GM19025 (cell line): Measurements from ENCODE around the gene COL4A1.
A peak's percentile ranks its signal among the peaks of the same experiment; 100 is the strongest.
"Not testable (repeated sequence)": the region's sequence is repeated elsewhere in the genome, so short reads cannot be mapped to it uniquely, and the experiment has no call there.

Experiments used
- ATAC-seq: cut with Tn5 transposase; IDR thresholded peaks from one replicate; pipeline ENCODE4 v1.9.1; 2021; ENCODE audit warnings: mild to moderate bottlenecking, low read depth, moderate library complexity; ENCODE audit not compliant: unreplicated experiment

The COL4A1 gene

DNA sequence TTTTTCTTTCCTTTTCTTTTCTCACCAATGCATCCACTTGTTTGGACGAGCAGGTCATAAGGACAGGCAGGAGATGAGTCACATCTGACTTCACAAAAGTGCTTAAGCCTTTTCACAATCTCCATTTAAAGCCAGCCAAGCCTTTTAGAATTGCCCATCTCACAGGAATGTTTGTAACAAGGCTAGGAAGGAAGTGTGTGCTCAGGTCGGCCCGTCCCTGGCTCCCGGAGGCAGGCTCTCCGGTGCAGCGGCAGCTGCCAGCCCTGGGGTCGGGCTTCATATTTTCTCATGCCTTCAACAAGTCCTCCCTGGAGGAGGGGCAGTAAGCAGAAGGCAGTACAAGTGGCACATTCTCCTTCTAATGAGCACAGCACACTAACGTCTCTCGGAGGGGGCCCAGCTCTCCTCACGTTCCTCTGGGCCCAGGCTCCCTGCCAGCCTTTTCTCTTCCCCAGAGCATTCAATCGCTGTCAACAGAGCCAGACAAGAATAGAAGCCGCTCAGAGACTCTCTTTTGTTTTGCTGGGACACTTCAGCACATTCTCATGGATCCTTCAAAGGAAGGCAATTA is 180.5 kb downstream of the COL4A1 start:
- no peak for ATAC-seq

GRCh38 chr13:110125613-110126272 is 181.2 kb downstream of the COL4A1 start:
- ATAC-seq = no peak

DNA sequence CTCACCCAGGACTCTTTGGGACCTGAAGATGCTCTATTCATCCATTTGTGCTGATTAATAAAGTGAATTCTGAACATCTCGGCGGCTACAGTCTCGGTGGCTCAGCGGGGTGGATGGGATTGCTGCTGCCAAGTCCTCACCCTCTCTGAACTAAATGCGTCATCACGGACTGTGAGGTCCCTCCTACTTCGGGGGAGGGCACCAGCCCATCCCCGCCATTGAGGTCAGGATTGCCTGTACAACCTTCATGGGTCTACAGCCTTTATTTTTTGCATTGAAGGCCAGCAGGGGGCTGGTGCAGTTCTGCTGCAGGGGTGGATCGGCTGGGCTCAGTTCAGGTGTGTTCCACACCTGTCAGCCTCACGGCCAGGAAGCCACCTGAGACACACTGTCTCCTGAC is 181.8 kb downstream of the COL4A1 start:
- no peak for ATAC-seq

- no peak for ATAC-seq
These were observed 182.6 kb downstream of the COL4A1 start for GRCh38 chr13:110124201-110124940.

DNA sequence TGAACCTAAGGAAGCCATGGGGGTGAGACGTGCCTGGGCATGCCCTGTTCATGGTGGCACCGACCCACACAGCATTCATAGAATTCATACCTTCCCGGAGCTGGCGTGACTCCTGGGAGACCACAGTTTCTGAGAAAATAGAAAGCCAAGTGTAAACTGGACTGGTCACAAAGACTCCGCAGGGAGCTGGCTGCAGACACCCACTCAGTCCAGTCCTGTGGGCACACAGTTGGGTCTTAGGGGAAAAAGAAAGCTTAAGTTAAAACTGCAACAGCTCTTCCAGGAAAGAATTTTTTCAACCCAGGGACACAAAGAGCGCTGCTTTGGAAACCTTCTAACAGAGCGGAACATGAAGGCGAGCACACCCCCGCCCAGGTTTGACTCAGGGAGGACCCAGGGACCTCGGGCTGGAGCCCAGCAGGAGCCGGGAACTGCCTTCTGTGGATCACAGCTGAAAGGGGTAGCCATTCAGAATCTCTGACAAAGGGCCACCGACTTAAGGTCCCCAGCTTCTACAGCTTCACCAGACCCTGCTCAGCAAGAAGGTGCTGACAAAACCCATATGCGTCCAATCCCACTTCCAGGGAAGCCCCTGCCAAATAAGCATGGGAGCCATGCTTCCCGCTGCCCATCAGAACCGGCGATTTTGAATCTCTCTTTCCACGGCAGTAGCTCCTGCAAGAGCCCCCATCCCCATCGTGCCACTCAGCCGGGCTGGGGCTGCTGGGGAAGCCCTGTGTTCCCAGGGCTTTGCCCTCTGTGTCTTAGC is 183.7 kb downstream of the COL4A1 start:
- no peak for ATAC-seq

GRCh38 chr13:110121422-110122083 is 185.4 kb downstream of the COL4A1 start:
- ATAC-seq = peak; percentile 49

- ATAC-seq = no peak
These were observed 186.7 kb downstream of the COL4A1 start for GRCh38 chr13:110119935-110120905.

DNA sequence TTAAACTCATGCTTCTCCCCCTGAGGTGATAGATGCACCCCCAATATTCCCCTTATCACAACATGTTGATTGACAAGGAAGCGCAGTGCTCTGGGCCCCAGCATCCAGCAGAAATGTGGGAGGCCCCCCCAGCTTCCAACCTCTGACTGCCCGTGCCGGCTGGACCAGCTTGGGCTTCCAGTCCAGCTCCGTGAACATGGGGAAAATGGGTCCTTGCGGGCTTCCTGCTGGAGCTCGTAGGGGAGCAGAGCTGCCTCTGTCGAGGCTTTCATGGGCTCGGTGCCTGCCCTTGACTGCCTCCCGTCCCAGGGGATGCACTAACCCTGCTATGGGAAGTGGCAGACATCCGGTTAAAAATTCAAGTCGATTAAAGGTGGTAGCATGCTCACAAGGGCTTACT is 188.9 kb downstream of the COL4A1 start:
- no peak for ATAC-seq

DNA sequence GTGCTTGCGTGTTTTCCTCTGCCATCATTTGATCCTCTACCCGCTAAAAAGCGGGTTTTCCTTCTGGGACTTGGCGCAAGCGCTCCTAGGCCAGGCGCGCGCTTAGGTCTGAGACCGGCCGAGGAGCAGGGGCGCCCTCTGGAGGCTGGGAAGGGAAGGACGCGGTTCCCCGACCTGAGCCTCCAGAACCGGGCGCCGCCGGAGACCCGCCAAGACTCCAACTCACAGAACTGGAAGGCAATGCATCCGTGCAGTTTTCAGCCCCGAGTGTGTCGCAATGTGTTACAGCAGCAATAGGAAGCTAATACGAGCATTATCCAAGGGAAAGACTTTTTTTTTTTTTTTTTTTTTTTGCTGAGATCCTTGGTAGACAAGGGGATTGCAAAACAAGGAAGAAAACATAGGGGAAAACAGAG is 190.9 kb downstream of the COL4A1 start:
- ATAC-seq = peak; percentile 60

DNA sequence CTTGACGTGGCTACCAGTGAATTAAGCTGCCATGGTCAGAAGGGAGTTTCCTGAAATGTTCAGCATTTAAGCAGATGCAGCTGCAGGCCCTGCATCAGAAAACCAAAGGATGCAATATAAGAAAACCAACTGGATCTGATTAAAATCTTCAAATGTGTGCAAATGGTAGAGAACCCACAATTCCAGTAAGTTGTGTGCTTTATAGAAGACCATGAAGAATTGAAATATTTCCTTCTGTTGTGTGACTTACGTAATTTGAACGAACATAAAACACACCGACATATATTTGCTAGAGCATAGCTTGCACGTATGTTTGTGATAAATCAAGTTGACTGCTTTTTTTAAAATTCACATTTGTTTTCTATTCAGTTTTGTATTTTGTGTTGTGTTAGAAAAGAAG is 191.4 kb downstream of the COL4A1 start:
- ATAC-seq = no peak

- ATAC-seq = no peak
These were observed 192.6 kb downstream of the COL4A1 start for GRCh38 chr13:110114316-110114715.

DNA sequence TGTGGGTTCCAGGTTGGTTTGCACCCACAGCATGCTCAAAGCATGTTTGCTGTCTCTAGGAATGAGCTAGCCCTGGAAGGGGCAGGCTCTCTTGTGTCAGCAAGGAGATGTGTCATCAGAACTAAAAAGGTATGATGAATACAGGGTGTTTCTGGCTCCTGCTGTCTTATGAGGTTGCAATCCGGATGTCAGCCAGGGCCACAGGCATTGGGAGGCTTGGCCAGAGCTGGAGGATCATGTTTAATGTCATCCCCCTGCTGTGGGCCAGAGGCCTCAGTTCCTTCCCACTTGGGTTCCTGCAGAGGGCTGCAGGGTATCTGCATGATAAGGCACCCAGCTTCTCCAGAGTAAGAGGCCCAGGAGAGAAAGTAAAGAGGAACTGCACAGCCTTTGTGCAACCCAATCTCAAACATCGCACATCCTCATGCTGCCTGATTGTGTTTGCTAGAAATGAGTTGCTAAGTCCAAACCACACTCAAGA is 193.6 kb downstream of the COL4A1 start:
- no peak for ATAC-seq

DNA sequence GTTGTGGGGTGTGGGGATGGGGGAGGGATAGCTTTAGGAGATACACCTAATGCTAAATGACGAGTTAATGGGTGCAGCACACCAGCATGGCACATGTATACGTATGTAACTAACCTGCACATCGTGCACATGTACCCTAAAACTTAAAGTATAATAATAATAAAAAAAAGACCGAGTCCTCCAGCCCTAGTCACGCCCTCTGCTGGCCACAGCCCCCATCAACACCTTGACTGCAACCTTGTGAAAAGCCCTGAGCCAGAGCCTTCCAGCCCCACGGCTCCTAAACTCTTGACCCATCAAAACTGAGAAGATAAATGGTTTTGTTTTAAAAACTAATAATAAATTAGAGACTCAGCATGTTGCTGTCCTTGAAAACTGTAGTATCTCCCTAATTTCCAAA is 194.6 kb downstream of the COL4A1 start:
- not testable (repeated sequence) for ATAC-seq

GRCh38 chr13:110110783-110111182 is 196.2 kb downstream of the COL4A1 start:
- ATAC-seq = no peak

DNA sequence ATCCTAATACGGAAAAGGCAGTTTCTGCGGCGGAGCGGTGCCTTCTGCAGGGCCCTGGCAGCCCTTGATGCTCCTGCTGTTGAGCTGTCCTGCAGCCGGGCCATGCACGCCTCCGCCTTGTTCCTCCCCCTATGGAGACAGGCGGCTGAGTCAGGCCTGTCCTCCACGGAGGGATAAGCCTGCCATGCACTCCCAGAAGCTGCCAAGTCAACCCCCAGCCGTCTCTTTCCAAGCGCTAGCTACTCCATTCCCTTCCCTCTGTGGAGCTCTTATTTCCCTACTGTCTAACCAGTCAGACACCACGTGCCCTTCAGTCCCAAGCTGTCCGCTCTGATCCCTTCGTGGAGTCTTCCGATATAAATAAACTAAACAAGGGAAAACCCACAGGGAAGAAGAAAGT is 197.0 kb downstream of the COL4A1 start:
- no peak for ATAC-seq

- no peak for ATAC-seq
These were observed 197.7 kb downstream of the COL4A1 start for GRCh38 chr13:110109140-110109783.

- ATAC-seq = no peak
These were observed 198.4 kb downstream of the COL4A1 start for GRCh38 chr13:110108348-110109139.
